Measurements from ENCODE around the gene LRRC3B. TPM values are rescaled to one million over a fixed set of nuclear protein-coding genes. Genes with fewer than 3 reads are reported as not detected.

LRRC3B gene
- total and polyA plus RNA-seq, 2 donors (not counting 3 experiments of a cell fraction or from before 2014, with no cell fraction given), result not detected

DNA sequence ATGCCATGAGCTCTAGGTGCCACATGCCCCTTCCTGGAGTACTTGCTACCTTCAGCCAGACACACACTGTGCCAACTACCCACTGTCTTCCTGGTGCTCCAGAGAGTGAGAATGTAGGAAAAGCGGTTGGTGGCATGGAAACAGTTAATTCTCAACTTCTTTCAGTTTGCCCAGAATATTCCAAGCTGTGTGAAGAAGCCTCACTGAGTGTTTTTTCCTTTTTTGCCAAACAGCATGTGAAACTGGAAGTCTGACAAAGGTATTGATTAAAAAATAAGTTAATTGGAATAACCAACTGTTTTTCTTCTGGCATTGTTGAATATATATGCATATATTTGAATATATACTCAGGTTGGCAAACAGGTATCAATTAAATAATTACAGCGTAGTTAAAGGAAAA, 52.8 kb downstream of the LRRC3B start:
- H4K20me1 ChIP-seq (replicated peaks; ENCODE audit: control insufficient read depth, extremely low read depth, insufficient read depth, low read length), result no peaks in the 10 kb centered on the region
- H3K4me2 ChIP-seq (ENCODE audit: insufficient read depth, low read length), result no peak overlapping the region
- peaks cover 2% of the 10 kb centered on the region for H3K9me3 ChIP-seq (replicated peaks; ENCODE audit: control insufficient read depth, insufficient read depth, low read length)
- no TSS peak for BruUV-seq (replicated peaks)
- POLR2A ChIA-PET, result no interaction called here
- H2AFZ ChIP-seq (ENCODE audit: low read depth, low read length), result no peak overlapping the region
- no peak for FAIRE-seq
- no peaks in the 10 kb centered on the region for H3K79me2 ChIP-seq (ENCODE audit: control insufficient read depth, insufficient read depth, low read length)
- H3K4me1 ChIP-seq (ENCODE audit: control insufficient read depth, extremely low read depth, insufficient read depth, low read length), result no peaks in the 10 kb centered on the region
- H3K27ac ChIP-seq (ENCODE audit: insufficient read depth, low read depth, low read length), result no peak overlapping the region
- no peak overlapping the region for H3K9ac ChIP-seq (replicated peaks; ENCODE audit: extremely low read depth, insufficient read depth, low read length)
- no peaks in the 10 kb centered on the region for H3K36me3 ChIP-seq (ENCODE audit: control insufficient read depth in 2 of 2, extremely low read depth in 1 of 2, insufficient read depth in 2 of 2, low read length in 2 of 2)
- H3K4me3 ChIP-seq (replicated peaks in 1 of 3; ENCODE audit: insufficient read depth in 1 of 3, low read depth in 1 of 3, low read length in 3 of 3), result no peak overlapping the region
- intact Hi-C loops (cut with micrococcal nuclease) (no loop called here), dilution Hi-C loops (cut with MboI; ENCODE audit: extremely low pct_ligation_motif_present, low sequenced_read_pairs) (no loop called here)
- no peak for TF ChIP-seq MYC (IDR thresholded peaks at IDR 0.05; ENCODE audit: low read depth, low read length)
- TF ChIP-seq, protein P1, sequence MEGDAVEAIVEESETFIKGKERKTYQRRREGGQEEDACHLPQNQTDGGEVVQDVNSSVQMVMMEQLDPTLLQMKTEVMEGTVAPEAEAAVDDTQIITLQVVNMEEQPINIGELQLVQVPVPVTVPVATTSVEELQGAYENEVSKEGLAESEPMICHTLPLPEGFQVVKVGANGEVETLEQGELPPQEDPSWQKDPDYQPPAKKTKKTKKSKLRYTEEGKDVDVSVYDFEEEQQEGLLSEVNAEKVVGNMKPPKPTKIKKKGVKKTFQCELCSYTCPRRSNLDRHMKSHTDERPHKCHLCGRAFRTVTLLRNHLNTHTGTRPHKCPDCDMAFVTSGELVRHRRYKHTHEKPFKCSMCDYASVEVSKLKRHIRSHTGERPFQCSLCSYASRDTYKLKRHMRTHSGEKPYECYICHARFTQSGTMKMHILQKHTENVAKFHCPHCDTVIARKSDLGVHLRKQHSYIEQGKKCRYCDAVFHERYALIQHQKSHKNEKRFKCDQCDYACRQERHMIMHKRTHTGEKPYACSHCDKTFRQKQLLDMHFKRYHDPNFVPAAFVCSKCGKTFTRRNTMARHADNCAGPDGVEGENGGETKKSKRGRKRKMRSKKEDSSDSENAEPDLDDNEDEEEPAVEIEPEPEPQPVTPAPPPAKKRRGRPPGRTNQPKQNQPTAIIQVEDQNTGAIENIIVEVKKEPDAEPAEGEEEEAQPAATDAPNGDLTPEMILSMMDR (IDR thresholded peaks at IDR 0.05; ENCODE audit: extremely low read depth in 1 of 2, insufficient read depth in 1 of 2, low read depth in 1 of 2, low read length in 2 of 2), result no peak
- TF ChIP-seq, protein P2, sequence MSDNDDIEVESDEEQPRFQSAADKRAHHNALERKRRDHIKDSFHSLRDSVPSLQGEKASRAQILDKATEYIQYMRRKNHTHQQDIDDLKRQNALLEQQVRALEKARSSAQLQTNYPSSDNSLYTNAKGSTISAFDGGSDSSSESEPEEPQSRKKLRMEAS (IDR thresholded peaks at IDR 0.05; ENCODE audit: insufficient read depth, insufficient read length), result no peak
- CTCF ChIA-PET, result no interaction called here
- no peaks in the 10 kb centered on the region for H3K27me3 ChIP-seq (ENCODE audit: control insufficient read depth in 2 of 2, insufficient read depth in 2 of 2, low read length in 2 of 2)
- no peak for DNase-seq (ENCODE audit: low read depth, low spot score)
- no peaks in the 10 kb centered on the region for H3K9me1 ChIP-seq (replicated peaks; ENCODE audit: control insufficient read depth, extremely low read depth, insufficient read depth, low read length)

DNA sequence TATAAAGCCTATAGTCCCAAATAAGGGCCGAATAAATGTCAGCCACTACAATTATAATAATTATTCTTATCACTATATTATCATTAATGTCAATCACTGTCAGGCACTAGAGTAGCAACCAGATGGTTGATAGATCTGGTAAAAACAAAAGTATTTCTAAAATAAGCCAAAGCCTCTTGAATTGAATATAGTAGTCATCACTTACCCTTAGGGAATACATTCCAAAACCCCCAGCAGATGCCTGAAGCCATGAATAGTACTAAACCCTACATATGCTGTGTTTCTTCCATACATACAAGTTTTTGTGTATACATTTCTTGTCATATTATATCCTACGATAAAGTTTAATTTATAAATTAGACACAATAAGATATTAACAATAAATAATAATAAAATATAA, 59.1 kb downstream of the LRRC3B start:
- no peaks in the 10 kb centered on the region for H3K36me3 ChIP-seq (ENCODE audit: control insufficient read depth in 2 of 2, extremely low read depth in 1 of 2, insufficient read depth in 2 of 2, low read length in 2 of 2)
- no peak for DNase-seq (ENCODE audit: low read depth, low spot score)
- intact Hi-C loops (cut with micrococcal nuclease), result no loop called here
- ChIA-PET POLR2A (no interaction called here), CTCF (no interaction called here)
- no peak overlapping the region for H2AFZ ChIP-seq (ENCODE audit: low read depth, low read length)
- no peak overlapping the region for H3K9ac ChIP-seq (replicated peaks; ENCODE audit: extremely low read depth, insufficient read depth, low read length)
- H3K4me3 ChIP-seq (replicated peaks in 1 of 3; ENCODE audit: insufficient read depth in 1 of 3, low read depth in 1 of 3, low read length in 3 of 3), result no peak overlapping the region
- H3K9me1 ChIP-seq (replicated peaks; ENCODE audit: control insufficient read depth, extremely low read depth, insufficient read depth, low read length), result no peaks in the 10 kb centered on the region
- H3K4me2 ChIP-seq (ENCODE audit: insufficient read depth, low read length), result no peak overlapping the region
- no peak for TF ChIP-seq JUN (IDR thresholded peaks at IDR 0.05; ENCODE audit: borderline replicate concordance, insufficient read depth, insufficient read length, low read depth)
- TF ChIP-seq, protein P1 (IDR thresholded peaks at IDR 0.05; ENCODE audit: extremely low read depth in 1 of 2, insufficient read depth in 1 of 2, low read depth in 1 of 2, low read length in 2 of 2), result no peak
- TF ChIP-seq MYC (IDR thresholded peaks at IDR 0.05; ENCODE audit: low read depth, low read length), result no peak
- TF ChIP-seq POLR2A (IDR thresholded peaks at IDR 0.05; ENCODE audit: low read depth, low read length), result no peak
- no peak for TF ChIP-seq FOS (IDR thresholded peaks at IDR 0.05; ENCODE audit: borderline replicate concordance, insufficient read depth, low read length)
- TF ChIP-seq, protein P2 (IDR thresholded peaks at IDR 0.05; ENCODE audit: insufficient read depth, insufficient read length), result no peak
- no peak for TF ChIP-seq EZH2 (IDR thresholded peaks at IDR 0.05; ENCODE audit: borderline replicate concordance, low read depth, low read length, severe bottlenecking)
- no peak for TF ChIP-seq GATA2 (IDR thresholded peaks at IDR 0.05; ENCODE audit: insufficient read depth, insufficient read length, low read depth, low read length)
- no peak for TF ChIP-seq POLR2AphosphoS5 (IDR thresholded peaks at IDR 0.05; ENCODE audit: insufficient read depth, low read depth, low read length)
- no peaks in the 10 kb centered on the region for H3K79me2 ChIP-seq (ENCODE audit: control insufficient read depth, insufficient read depth, low read length)
- H3K9me3 ChIP-seq (replicated peaks; ENCODE audit: control insufficient read depth, insufficient read depth, low read length), result peaks cover 2% of the 10 kb centered on the region
- no peaks in the 10 kb centered on the region for H3K4me1 ChIP-seq (ENCODE audit: control insufficient read depth, extremely low read depth, insufficient read depth, low read length)
- H3K27me3 ChIP-seq (ENCODE audit: control insufficient read depth in 2 of 2, insufficient read depth in 2 of 2, low read length in 2 of 2), result no peaks in the 10 kb centered on the region
- FAIRE-seq, result no peak
- BruUV-seq (replicated peaks), result no TSS peak
- no peak overlapping the region for H3K27ac ChIP-seq (ENCODE audit: insufficient read depth, low read depth, low read length)
- no peaks in the 10 kb centered on the region for H4K20me1 ChIP-seq (replicated peaks; ENCODE audit: control insufficient read depth, extremely low read depth, insufficient read depth, low read length)
- dilution Hi-C loops (cut with MboI; ENCODE audit: extremely low pct_ligation_motif_present, low sequenced_read_pairs), result no loop called here

All from endothelial cell of umbilical vein (primary cell).